WTC11 (cell line): ENCODE results near the gene BRMS1. TPM values are rescaled to one million over a fixed set of nuclear protein-coding genes. Genes with fewer than 3 reads are reported as not detected.

ENCODE experiments used
- ELF4 ChIP-seq: sonication (generic); formaldehyde crosslinking; IDR thresholded peaks from 2 replicates; pipeline ENCODE4 v1.8.1; 2022; ENCODE audit warnings: low read depth, mild to moderate bottlenecking, moderate library complexity, missing genetic modification reagents
- ESRRA ChIP-seq: sonication (generic); formaldehyde crosslinking; IDR thresholded peaks from 2 replicates; pipeline ENCODE4 v1.8.1; 2022; ENCODE audit warnings: mild to moderate bottlenecking, missing genetic modification reagents, borderline replicate concordance
- FOXJ3 ChIP-seq: sonication (generic); formaldehyde crosslinking; IDR thresholded peaks from 2 replicates; pipeline ENCODE4 v1.9.0; 2021; ENCODE audit warnings: missing genetic modification reagents, mild to moderate bottlenecking, borderline replicate concordance
- FOXK1 ChIP-seq: sonication (generic); formaldehyde crosslinking; IDR thresholded peaks from 2 replicates; pipeline ENCODE4 v1.8.0; 2022; ENCODE audit warnings: mild to moderate bottlenecking, moderate library complexity, missing genetic modification reagents
- GABPB1 ChIP-seq: sonication (generic); formaldehyde crosslinking; IDR thresholded peaks from 2 replicates; pipeline ENCODE4 v1.8.1; 2023; ENCODE audit warnings: mild to moderate bottlenecking, missing genetic modification reagents
- GRHL2 ChIP-seq: fragments of 250-450 bp; sonication (Bioruptor Pico); IDR thresholded peaks from 2 replicates; pipeline ENCODE4 v1.8.0; 2022; ENCODE audit warnings: mild to moderate bottlenecking, moderate library complexity; ENCODE audit not compliant: insufficient replicate concordance, severe bottlenecking
- IRF2 ChIP-seq: sonication (generic); formaldehyde crosslinking; IDR thresholded peaks from 2 replicates; pipeline ENCODE4 v1.8.0; 2022; ENCODE audit warnings: low read depth, missing genetic modification reagents, borderline replicate concordance
- MYBL2 ChIP-seq: sonication (generic); formaldehyde crosslinking; IDR thresholded peaks from 2 replicates; pipeline ENCODE4 v1.8.1; 2023; ENCODE audit warnings: mild to moderate bottlenecking, moderate library complexity, missing genetic modification reagents
- NFATC4 ChIP-seq: fragments of 250-450 bp; sonication (Bioruptor Pico); IDR thresholded peaks from 2 replicates; pipeline ENCODE4 v1.9.0; 2021; ENCODE audit warnings: mild to moderate bottlenecking
- NFYB ChIP-seq: sonication (generic); formaldehyde crosslinking; conservative IDR thresholded peaks from 2 replicates; pipeline ENCODE4 v1.8.0; 2022; ENCODE audit warnings: low read depth, missing genetic modification reagents
- NR1H2 ChIP-seq: sonication (generic); formaldehyde crosslinking; IDR thresholded peaks from 2 replicates; pipeline ENCODE4 v1.9.0; 2021; ENCODE audit warnings: mild to moderate bottlenecking, moderate library complexity, missing genetic modification reagents
- NR3C1 ChIP-seq: sonication (generic); formaldehyde crosslinking; conservative IDR thresholded peaks from 2 replicates; pipeline ENCODE4 v1.8.1; 2023; ENCODE audit warnings: low read depth, mild to moderate bottlenecking, missing genetic modification reagents
- OVOL2 ChIP-seq: fragments of 250-450 bp; sonication (Bioruptor Pico); IDR thresholded peaks from 2 replicates; pipeline ENCODE4 v1.9.0; 2021; ENCODE audit warnings: mild to moderate bottlenecking, borderline replicate concordance
- PRDM15 ChIP-seq: sonication (generic); formaldehyde crosslinking; IDR thresholded peaks from 2 replicates; pipeline ENCODE4 v1.8.0; 2022; ENCODE audit warnings: missing genetic modification reagents
- RORB ChIP-seq: fragments of 250-450 bp; sonication (Bioruptor Pico); IDR thresholded peaks from 2 replicates; pipeline ENCODE4 v1.9.0; 2021; ENCODE audit warnings: mild to moderate bottlenecking
- SMAD4 ChIP-seq: sonication (generic); formaldehyde crosslinking; IDR thresholded peaks from 2 replicates; pipeline ENCODE4 v1.8.0; 2022; ENCODE audit warnings: mild to moderate bottlenecking, missing genetic modification reagents
- STAT6 ChIP-seq: sonication (generic); formaldehyde crosslinking; conservative IDR thresholded peaks from 2 replicates; pipeline ENCODE4 v1.8.1; 2023; ENCODE audit warnings: mild to moderate bottlenecking, low read depth, missing genetic modification reagents, moderate library complexity
- TEAD1 ChIP-seq: sonication (generic); formaldehyde crosslinking; IDR thresholded peaks from 2 replicates; pipeline ENCODE4 v1.8.0; 2022; ENCODE audit warnings: mild to moderate bottlenecking, missing genetic modification reagents
- ZBTB21 ChIP-seq: sonication (generic); formaldehyde crosslinking; IDR thresholded peaks from 2 replicates; pipeline ENCODE4 v1.8.1; 2023; ENCODE audit warnings: mild to moderate bottlenecking, missing genetic modification reagents, borderline replicate concordance
- ZNF232 ChIP-seq: sonication (generic); formaldehyde crosslinking; IDR thresholded peaks from 2 replicates; pipeline ENCODE4 v1.8.0; 2022; ENCODE audit warnings: mild to moderate bottlenecking, missing genetic modification reagents
- ZNF396 ChIP-seq: fragments of 250-450 bp; sonication (Bioruptor Pico); IDR thresholded peaks from 2 replicates; pipeline ENCODE4 v1.8.0; 2021; ENCODE audit warnings: mild to moderate bottlenecking, moderate library complexity, borderline replicate concordance
- ZNF671 ChIP-seq: fragments of 250-450 bp; sonication (Bioruptor Pico); IDR thresholded peaks from 2 replicates; pipeline ENCODE4 v1.8.0; 2021; ENCODE audit warnings: mild to moderate bottlenecking
- total RNA-seq: library from RNA; stranded (reverse); gene quantifications from 3 replicates; pipeline ENCODE4 v1.2.3, GENCODE V29; 2021
- TF ChIP-seq, protein P1 (sequence below): sonication (generic); formaldehyde crosslinking; IDR thresholded peaks from 2 replicates; pipeline ENCODE4 v1.8.1; 2022; ENCODE audit warnings: low read depth, missing genetic modification reagents, borderline replicate concordance
- TF ChIP-seq, protein P2 (sequence below): sonication (generic); formaldehyde crosslinking; IDR thresholded peaks from 2 replicates; pipeline ENCODE4 v1.8.0; 2022; ENCODE audit warnings: mild to moderate bottlenecking, missing genetic modification reagents
- TF ChIP-seq, protein P3 (sequence below): sonication (generic); formaldehyde crosslinking; IDR thresholded peaks from 2 replicates; pipeline ENCODE4 v1.8.1; 2023; ENCODE audit warnings: mild to moderate bottlenecking, missing genetic modification reagents, moderate library complexity
- TF ChIP-seq, protein P4 (sequence below): fragments of 250-450 bp; sonication (Bioruptor Pico); IDR thresholded peaks from 2 replicates; pipeline ENCODE4 v1.9.0; 2021; ENCODE audit warnings: mild to moderate bottlenecking

Gene BRMS1
- total RNA-seq, 1 experiment from 2014 or later: 44.5 TPM

DNA sequence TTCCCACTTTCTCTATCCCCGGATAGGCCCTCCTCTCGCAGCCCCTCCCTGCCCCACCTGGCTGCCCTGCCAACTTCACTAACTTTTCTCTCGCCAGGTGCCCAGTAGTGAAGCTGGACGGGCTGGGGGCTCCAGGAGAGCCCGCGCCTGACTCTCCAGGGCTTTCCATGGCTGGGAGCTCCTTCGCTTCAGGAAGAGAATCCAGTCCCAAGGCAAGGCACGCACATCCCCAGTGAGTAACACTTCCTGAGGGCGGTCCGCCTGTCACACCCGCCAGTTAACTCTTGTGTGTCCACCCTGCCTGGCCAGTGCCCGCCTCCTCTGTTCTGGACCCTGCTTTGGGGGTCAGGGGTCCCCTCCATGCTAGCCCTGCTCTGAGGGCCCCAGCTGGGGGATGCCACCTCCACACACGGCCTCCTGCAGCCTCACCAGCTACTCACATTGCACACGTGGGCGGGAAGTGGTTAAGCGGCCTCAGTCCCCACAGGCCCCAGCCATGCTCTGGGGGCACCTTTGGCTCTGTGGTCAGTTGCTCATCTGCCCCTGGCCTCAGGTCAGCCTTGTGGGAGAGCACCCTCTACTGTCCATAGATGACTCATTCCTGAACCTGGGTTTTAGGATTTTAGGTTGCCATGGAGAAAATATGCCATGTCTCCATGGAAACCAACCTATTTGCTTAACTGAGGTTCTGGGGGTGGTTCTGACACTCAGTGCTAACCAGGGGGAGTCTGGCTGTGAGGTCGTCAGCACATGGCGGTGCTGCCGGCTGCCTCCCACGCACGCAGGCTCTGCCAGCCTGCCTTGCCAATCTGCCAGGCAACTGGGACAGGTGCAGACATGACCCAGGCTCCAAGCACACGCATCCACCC lies 8.4 kb downstream of the BRMS1 start, which contains the start of gene RIN1 (continued):
- TF ChIP-seq RORB (CRISPR knock-in tag) (no peak), NR1H2 (CRISPR knock-in tag) (no peak), PRDM15 (no peak), ZBTB21 (CRISPR knock-in tag) (no peak), ZNF232 (no peak), STAT6 (no peak), ZNF396 (CRISPR knock-in tag) (no peak), NR3C1 (CRISPR knock-in tag) (no peak), GABPB1 (peak; percentile 79), OVOL2 (CRISPR knock-in tag) (no peak), ZNF671 (CRISPR knock-in tag) (no peak), IRF2 (CRISPR knock-in tag) (no peak), NFATC4 (CRISPR knock-in tag) (no peak), FOXK1 (CRISPR knock-in tag) (0 out of 2 replicates have a peak, but pooled peaks have one; percentile 10), MYBL2 (no peak), ESRRA (no peak), TEAD1 (CRISPR knock-in tag) (no peak), SMAD4 (CRISPR knock-in tag) (no peak), ELF4 (CRISPR knock-in tag) (no peak), GRHL2 (CRISPR knock-in tag) (no peak), FOXJ3 (CRISPR knock-in tag) (no peak), NFYB (no peak)
- TF ChIP-seq, protein P1, sequence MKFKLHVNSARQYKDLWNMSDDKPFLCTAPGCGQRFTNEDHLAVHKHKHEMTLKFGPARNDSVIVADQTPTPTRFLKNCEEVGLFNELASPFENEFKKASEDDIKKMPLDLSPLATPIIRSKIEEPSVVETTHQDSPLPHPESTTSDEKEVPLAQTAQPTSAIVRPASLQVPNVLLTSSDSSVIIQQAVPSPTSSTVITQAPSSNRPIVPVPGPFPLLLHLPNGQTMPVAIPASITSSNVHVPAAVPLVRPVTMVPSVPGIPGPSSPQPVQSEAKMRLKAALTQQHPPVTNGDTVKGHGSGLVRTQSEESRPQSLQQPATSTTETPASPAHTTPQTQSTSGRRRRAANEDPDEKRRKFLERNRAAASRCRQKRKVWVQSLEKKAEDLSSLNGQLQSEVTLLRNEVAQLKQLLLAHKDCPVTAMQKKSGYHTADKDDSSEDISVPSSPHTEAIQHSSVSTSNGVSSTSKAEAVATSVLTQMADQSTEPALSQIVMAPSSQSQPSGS (CRISPR knock-in tag): no peak
- TF ChIP-seq, protein P2, sequence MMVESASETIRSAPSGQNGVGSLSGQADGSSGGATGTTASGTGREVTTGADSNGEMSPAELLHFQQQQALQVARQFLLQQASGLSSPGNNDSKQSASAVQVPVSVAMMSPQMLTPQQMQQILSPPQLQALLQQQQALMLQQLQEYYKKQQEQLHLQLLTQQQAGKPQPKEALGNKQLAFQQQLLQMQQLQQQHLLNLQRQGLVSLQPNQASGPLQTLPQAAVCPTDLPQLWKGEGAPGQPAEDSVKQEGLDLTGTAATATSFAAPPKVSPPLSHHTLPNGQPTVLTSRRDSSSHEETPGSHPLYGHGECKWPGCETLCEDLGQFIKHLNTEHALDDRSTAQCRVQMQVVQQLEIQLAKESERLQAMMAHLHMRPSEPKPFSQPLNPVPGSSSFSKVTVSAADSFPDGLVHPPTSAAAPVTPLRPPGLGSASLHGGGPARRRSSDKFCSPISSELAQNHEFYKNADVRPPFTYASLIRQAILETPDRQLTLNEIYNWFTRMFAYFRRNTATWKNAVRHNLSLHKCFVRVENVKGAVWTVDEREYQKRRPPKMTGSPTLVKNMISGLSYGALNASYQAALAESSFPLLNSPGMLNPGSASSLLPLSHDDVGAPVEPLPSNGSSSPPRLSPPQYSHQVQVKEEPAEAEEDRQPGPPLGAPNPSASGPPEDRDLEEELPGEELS (CRISPR knock-in tag): no peak
- TF ChIP-seq, protein P3, sequence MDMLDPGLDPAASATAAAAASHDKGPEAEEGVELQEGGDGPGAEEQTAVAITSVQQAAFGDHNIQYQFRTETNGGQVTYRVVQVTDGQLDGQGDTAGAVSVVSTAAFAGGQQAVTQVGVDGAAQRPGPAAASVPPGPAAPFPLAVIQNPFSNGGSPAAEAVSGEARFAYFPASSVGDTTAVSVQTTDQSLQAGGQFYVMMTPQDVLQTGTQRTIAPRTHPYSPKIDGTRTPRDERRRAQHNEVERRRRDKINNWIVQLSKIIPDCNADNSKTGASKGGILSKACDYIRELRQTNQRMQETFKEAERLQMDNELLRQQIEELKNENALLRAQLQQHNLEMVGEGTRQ (CRISPR knock-in tag): 0 out of 2 replicates have a peak, but pooled peaks have one; percentile 24
- TF ChIP-seq, protein P4, sequence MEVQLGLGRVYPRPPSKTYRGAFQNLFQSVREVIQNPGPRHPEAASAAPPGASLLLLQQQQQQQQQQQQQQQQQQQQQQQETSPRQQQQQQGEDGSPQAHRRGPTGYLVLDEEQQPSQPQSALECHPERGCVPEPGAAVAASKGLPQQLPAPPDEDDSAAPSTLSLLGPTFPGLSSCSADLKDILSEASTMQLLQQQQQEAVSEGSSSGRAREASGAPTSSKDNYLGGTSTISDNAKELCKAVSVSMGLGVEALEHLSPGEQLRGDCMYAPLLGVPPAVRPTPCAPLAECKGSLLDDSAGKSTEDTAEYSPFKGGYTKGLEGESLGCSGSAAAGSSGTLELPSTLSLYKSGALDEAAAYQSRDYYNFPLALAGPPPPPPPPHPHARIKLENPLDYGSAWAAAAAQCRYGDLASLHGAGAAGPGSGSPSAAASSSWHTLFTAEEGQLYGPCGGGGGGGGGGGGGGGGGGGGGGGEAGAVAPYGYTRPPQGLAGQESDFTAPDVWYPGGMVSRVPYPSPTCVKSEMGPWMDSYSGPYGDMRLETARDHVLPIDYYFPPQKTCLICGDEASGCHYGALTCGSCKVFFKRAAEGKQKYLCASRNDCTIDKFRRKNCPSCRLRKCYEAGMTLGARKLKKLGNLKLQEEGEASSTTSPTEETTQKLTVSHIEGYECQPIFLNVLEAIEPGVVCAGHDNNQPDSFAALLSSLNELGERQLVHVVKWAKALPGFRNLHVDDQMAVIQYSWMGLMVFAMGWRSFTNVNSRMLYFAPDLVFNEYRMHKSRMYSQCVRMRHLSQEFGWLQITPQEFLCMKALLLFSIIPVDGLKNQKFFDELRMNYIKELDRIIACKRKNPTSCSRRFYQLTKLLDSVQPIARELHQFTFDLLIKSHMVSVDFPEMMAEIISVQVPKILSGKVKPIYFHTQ (CRISPR knock-in tag): no peak
